ENCODE data around the gene BCO1.

DNA sequence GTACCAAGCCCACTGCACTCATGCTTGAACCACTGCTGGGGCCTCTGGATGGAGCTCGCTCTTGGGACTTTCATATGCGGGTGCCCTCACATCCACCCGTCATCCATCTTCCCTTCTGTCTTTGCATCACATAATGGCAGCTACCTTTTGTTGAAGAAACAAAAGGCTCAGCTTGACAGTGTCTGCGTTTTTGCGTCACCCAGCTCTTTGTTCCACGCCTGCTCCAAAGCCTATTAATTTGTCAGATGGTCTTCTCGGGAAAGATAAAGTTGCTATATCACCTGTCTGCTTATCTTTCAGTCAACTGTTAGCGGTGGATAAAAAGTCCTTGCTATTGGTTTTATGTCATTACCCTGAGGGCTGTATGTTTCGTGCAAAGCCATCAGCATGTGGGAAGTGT, 18.1 kb upstream of the BCO1 start:
- TF ChIP-seq CTCF (IDR thresholded peaks at IDR 0.05) (no peak), POLR2A (IDR thresholded peaks at IDR 0.05) (no peak)
